SK-N-MC (cell line): ENCODE data around the gene KCNK13.

ENCODE experiments used
- EZH2 ChIP-seq: fragments of 200-600 bp; sonication (generic); IDR thresholded peaks from one replicate; pipeline ENCODE4 v1.6.1; 2017; ENCODE audit warnings: antibody characterized with exemption
- FOXP2 ChIP-seq: optimal IDR thresholded peaks from 2 replicates; pipeline ENCODE3; 2011; ENCODE audit warnings: mild to moderate bottlenecking, moderate library complexity; ENCODE audit not compliant: insufficient read depth; ENCODE audit errors: extremely low read length, control extremely low read depth
- POLR2AphosphoS5 ChIP-seq: IDR thresholded peaks from 2 replicates; pipeline ENCODE4 v1.6.1; 2012; ENCODE audit warnings: mild to moderate bottlenecking, low read depth, low read length, borderline replicate concordance

- TF ChIP-seq POLR2AphosphoS5 (no peak), EZH2 (no peak), FOXP2 (no peak)
These were observed 78.6 kb downstream of the KCNK13 start for GRCh38 chr14:90140298-90140955.
